Activated T-helper 1 cell treated with anti-CD3 and anti-CD28 coated beads, Interleukin-2, amount 50 U/mL, for 16 hours (primary cell): ENCODE results near the gene ANKRD31.
"Not testable (repeated sequence)": the region's sequence is repeated elsewhere in the genome, so short reads cannot be mapped to it uniquely, and the experiment has no call there.

Experiments
- DNase-seq, 2 donors: peaks; one replicate each; pipeline ENCODE4 v3.0.0-alpha.2; 2020; ENCODE audit warnings: low read depth in 1 of 2, low spot score in 1 of 2

Gene ANKRD31

GRCh38 chr5:75225506-75225905 lies 11.2 kb downstream of the ANKRD31 start:
- DNase-seq, result no peak

GRCh38 chr5:75220787-75221186 lies 15.9 kb downstream of the ANKRD31 start:
- DNase-seq, result not testable (repeated sequence)

- DNase-seq, result no peak
Observed at GRCh38 chr5:75214928-75215327, 21.8 kb downstream of the ANKRD31 start.

- DNase-seq, result no peak
Observed at GRCh38 chr5:75214409-75214808, 22.3 kb downstream of the ANKRD31 start.

- no peak for DNase-seq
Observed at GRCh38 chr5:75203604-75204003, 33.1 kb downstream of the ANKRD31 start.

- no peak for DNase-seq
Observed at GRCh38 chr5:75202935-75203334, 33.7 kb downstream of the ANKRD31 start.

- no peak for DNase-seq
Observed at GRCh38 chr5:75200776-75201175, 35.9 kb downstream of the ANKRD31 start.

- DNase-seq, result no peak
Observed at GRCh38 chr5:75199946-75200345, 36.7 kb downstream of the ANKRD31 start.

- no peak for DNase-seq
Observed at GRCh38 chr5:75199071-75199470, 37.6 kb downstream of the ANKRD31 start.

GRCh38 chr5:75197745-75198144 lies 38.9 kb downstream of the ANKRD31 start:
- no peak for DNase-seq

- no peak for DNase-seq
Observed at GRCh38 chr5:75192804-75193203, 43.9 kb downstream of the ANKRD31 start.

GRCh38 chr5:75192264-75192663 lies 44.4 kb downstream of the ANKRD31 start:
- DNase-seq, result no peak

- no peak for DNase-seq
Observed at GRCh38 chr5:75190227-75190626, 46.5 kb downstream of the ANKRD31 start.

GRCh38 chr5:75189353-75189752 lies 47.3 kb downstream of the ANKRD31 start:
- DNase-seq, result no peak

GRCh38 chr5:75185763-75186162 lies 50.9 kb downstream of the ANKRD31 start:
- DNase-seq, result no peak

- not testable (repeated sequence) for DNase-seq
Observed at GRCh38 chr5:75176009-75176408, 60.7 kb downstream of the ANKRD31 start.

- DNase-seq, result not testable (repeated sequence)
Observed at GRCh38 chr5:75174872-75175271, 61.8 kb downstream of the ANKRD31 start.

- DNase-seq, result no peak
Observed at GRCh38 chr5:75169516-75169915, 67.2 kb downstream of the ANKRD31 start.

- no peak for DNase-seq
Observed at GRCh38 chr5:75168026-75168735, 68.5 kb downstream of the ANKRD31 start.

- no peak for DNase-seq
Observed at GRCh38 chr5:75167345-75167744, 69.3 kb downstream of the ANKRD31 start.

- DNase-seq, result not testable (repeated sequence)
Observed at GRCh38 chr5:75161508-75161907, 75.2 kb downstream of the ANKRD31 start.

- DNase-seq, result no peak
Observed at GRCh38 chr5:75156585-75156984, 80.1 kb downstream of the ANKRD31 start.

GRCh38 chr5:75152860-75153259 lies 83.8 kb downstream of the ANKRD31 start:
- DNase-seq, result no peak
